ENCODE measurements around the gene CGB8. TPM values are rescaled to one million over a fixed set of nuclear protein-coding genes. Genes with fewer than 3 reads are reported as not detected.
"Not testable (repeated sequence)": the region's sequence is repeated elsewhere in the genome, so short reads cannot be mapped to it uniquely, and the experiment has no call there.

Gene CGB8
- total and polyA plus RNA-seq, 2 experiments from 2014 or later = 0.50 to 0.53 TPM

GRCh38 chr19:49057636-49058234, 8.8 kb upstream of the CGB8 start, which contains the start of gene CGB7:
Gene CGB7 (minus strand): TSS chr19:49057749. CDS start chr19:49055375, 2,374 bp downstream.
- Histone ChIP-seq H3K79me2 (no peaks in the 10 kb centered on the region), H3K4me1 (ENCODE audit: insufficient read depth) (peaks cover 17% of the 10 kb centered on the region), H3K27me3 (peaks cover 9% of the 10 kb centered on the region), H4K20me1 (ENCODE audit: insufficient read depth, poor library complexity, severe bottlenecking) (no peaks in the 10 kb centered on the region), H3K4me2 (peak within 1 kb of the TSS; percentile 99), H3K27ac (no peak within 1 kb of the TSS), H3K9me2 (replicated peaks; ENCODE audit: insufficient read depth) (no peaks in the 10 kb centered on the region), H3K36me3 (replicated peaks; ENCODE audit: insufficient read depth, low read depth) (no peaks in the 10 kb centered on the region), H2AFZ (no peak within 1 kb of the TSS), H3K4me3 (peak within 1 kb of the TSS; percentile 36), H3K9me3 (ENCODE audit: low read depth) (no peaks in the 10 kb centered on the region)
- peak; percentile 78 for DNase-seq (ENCODE audit: low spot score)
- TF ChIP-seq CTCF (IDR thresholded peaks at IDR 0.05; ENCODE audit: poor library complexity) = no peak
- TF ChIP-seq EZH2phosphoT487 (IDR thresholded peaks at IDR 0.05; ENCODE audit: low read depth, severe bottlenecking, unreplicated experiment) = no peak
- TF ChIP-seq EZH2 (IDR thresholded peaks at IDR 0.05; ENCODE audit: borderline replicate concordance) = no peak
- 16% methylated on average over 34 of the region's 38 CpGs for WGBS (ENCODE audit: low lambda C conversion rate, missing lambda C conversion rate)

DNA sequence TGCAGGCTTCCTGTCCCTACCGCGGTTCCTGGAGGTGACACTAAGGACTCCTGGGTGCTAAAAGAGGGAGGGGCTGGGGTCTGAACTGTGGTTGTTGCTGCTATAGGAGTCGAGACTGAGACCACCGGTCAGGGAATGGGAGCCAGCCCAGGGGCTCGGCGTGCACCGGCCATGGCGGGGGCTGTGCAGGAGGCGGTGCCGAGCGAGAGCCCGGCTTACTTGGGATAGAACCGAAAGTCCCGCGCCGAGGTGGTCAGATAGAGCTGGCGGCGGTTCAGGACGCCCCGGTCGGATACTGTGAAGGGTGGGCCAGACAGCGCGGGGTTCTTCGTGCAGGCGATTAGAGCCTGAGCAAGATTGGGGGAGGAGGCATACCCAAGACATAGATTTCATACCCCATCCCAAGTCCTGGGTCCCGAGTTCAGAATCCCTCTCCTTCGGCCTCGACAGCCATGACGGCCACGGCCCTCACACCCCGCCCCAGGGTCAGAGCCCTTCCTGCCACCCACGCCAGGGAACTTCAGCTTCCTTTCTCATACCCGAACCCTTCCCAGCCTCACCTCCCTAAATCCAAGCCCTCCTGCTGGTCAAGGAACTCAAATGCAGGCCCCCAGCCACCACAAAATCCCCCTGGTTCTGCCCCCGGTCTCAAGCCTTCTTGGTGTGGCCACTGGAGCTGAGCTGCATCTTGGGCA, 8.1 kb upstream of the CGB8 start:
- not testable (repeated sequence) for H3K9me3 ChIP-seq (ENCODE audit: low read depth); H4K20me1 ChIP-seq (ENCODE audit: insufficient read depth, poor library complexity, severe bottlenecking); H3K9me2 ChIP-seq (replicated peaks; ENCODE audit: insufficient read depth); H3K4me3 ChIP-seq; DNase-seq (ENCODE audit: low spot score); H3K79me2 ChIP-seq; H2AFZ ChIP-seq; H3K27me3 ChIP-seq; H3K27ac ChIP-seq; H3K36me3 ChIP-seq (replicated peaks; ENCODE audit: insufficient read depth, low read depth)
- peaks cover 17% of the 10 kb centered on the region for H3K4me1 ChIP-seq (ENCODE audit: insufficient read depth)
- 37% methylated on average over 34 of the region's 34 CpGs for WGBS (ENCODE audit: low lambda C conversion rate, missing lambda C conversion rate)
- peak overlapping the region; percentile 99 for H3K4me2 ChIP-seq

GRCh38 chr19:49056101-49056901, 7.4 kb upstream of the CGB8 start:
- H3K27ac ChIP-seq = no peak overlapping the region
- H3K9me2 ChIP-seq (replicated peaks; ENCODE audit: insufficient read depth) = no peaks in the 10 kb centered on the region
- H3K79me2 ChIP-seq = no peaks in the 10 kb centered on the region
- H4K20me1 ChIP-seq (ENCODE audit: insufficient read depth, poor library complexity, severe bottlenecking) = no peaks in the 10 kb centered on the region
- H3K4me1 ChIP-seq (ENCODE audit: insufficient read depth) = peaks cover 17% of the 10 kb centered on the region
- H3K9me3 ChIP-seq (ENCODE audit: low read depth) = no peaks in the 10 kb centered on the region
- H3K4me2 ChIP-seq = peak overlapping the region; percentile 99
- no peaks in the 10 kb centered on the region for H3K36me3 ChIP-seq (replicated peaks; ENCODE audit: insufficient read depth, low read depth)
- DNase-seq (ENCODE audit: low spot score) = peak; percentile 74
- TF ChIP-seq CTCF (IDR thresholded peaks at IDR 0.05; ENCODE audit: poor library complexity) (peak; percentile 40), EZH2phosphoT487 (IDR thresholded peaks at IDR 0.05; ENCODE audit: low read depth, severe bottlenecking, unreplicated experiment) (no peak), EZH2 (IDR thresholded peaks at IDR 0.05; ENCODE audit: borderline replicate concordance) (no peak)
- H3K4me3 ChIP-seq = peak overlapping the region; percentile 65
- H3K27me3 ChIP-seq = peaks cover 9% of the 10 kb centered on the region
- WGBS (ENCODE audit: low lambda C conversion rate, missing lambda C conversion rate) = 4% methylated on average over 63 of the region's 63 CpGs
- peak overlapping the region; percentile 94 for H2AFZ ChIP-seq

DNA sequence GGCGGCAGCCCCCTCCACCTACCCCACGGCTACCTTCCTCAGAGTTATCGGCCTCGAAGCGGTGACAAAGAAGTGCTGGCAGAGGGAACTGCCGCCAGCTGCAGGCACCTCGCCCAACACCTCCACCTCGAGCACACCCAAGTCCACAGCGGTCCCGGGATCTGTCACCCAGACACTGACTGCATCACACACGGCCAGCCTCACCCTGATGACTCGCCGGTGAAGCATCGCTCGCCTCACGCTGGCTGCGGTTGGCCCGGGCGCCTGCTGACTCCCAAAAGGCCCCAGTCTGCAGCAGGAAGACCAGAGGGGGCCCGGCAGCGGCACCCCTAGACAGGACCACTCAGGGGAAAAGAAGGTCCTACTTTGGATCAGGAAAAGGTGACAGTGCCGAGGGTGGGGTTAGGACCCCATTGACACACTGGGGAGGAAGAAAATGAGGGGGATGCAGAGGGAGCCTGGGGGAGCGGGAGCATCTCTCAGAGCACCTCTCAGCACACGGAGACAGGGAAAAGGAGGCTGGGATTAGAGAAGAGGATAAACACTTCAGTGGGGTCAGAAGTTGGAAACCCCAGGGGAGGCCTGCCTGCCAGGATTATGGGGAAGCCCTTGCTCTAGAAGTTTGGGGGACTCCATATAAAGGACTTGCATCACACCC, 1.6 kb upstream of the CGB8 start:
- H3K27me3 ChIP-seq; H3K79me2 ChIP-seq; H4K20me1 ChIP-seq (ENCODE audit: insufficient read depth, poor library complexity, severe bottlenecking); H3K9me3 ChIP-seq (ENCODE audit: low read depth); H3K4me1 ChIP-seq (ENCODE audit: insufficient read depth); H3K4me3 ChIP-seq; H3K36me3 ChIP-seq (replicated peaks; ENCODE audit: insufficient read depth, low read depth); H2AFZ ChIP-seq; H3K9me2 ChIP-seq (replicated peaks; ENCODE audit: insufficient read depth); H3K4me2 ChIP-seq; H3K27ac ChIP-seq; DNase-seq (ENCODE audit: low spot score): not testable (repeated sequence)
- WGBS (ENCODE audit: low lambda C conversion rate, missing lambda C conversion rate) = 75% methylated on average over 24 of the region's 24 CpGs

DNA sequence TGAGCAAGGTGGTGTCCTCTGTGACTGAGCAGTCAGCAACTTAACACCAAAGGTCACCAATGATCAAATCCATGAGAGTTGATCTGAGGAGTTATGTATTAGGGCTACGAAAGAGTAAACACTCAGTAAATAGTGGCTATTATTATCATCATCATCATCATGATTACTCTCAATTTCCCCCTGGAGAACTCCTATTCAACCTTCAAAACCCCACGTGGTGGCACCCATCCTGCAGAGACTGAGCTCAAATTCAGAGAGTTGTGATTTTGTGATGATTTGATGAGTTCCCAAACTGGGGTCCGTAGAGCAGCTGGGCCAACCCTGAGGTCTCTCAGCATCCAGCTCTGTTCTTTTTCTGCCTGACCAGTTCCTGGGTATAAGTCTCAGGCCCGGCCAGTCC, 923 bp upstream of the CGB8 start:
- not testable (repeated sequence) for H3K79me2 ChIP-seq; H4K20me1 ChIP-seq (ENCODE audit: insufficient read depth, poor library complexity, severe bottlenecking); DNase-seq (ENCODE audit: low spot score); H3K4me1 ChIP-seq (ENCODE audit: insufficient read depth); H3K4me3 ChIP-seq; H2AFZ ChIP-seq; H3K27ac ChIP-seq; H3K4me2 ChIP-seq; H3K9me2 ChIP-seq (replicated peaks; ENCODE audit: insufficient read depth); H3K36me3 ChIP-seq (replicated peaks; ENCODE audit: insufficient read depth, low read depth); H3K9me3 ChIP-seq (ENCODE audit: low read depth); H3K27me3 ChIP-seq
- 70% methylated on average over 2 of the region's 4 CpGs for WGBS (ENCODE audit: low lambda C conversion rate, missing lambda C conversion rate)

GRCh38 chr19:49043548-49043947, 5.4 kb downstream of the CGB8 start, which contains the start of gene CGB5:
Gene CGB5 (plus strand): TSS chr19:49043848. CDS start chr19:49044210, 362 bp downstream.
- DNase-seq (ENCODE audit: low spot score); H3K79me2 ChIP-seq; H3K4me1 ChIP-seq (ENCODE audit: insufficient read depth); H3K9me3 ChIP-seq (ENCODE audit: low read depth); H3K27me3 ChIP-seq; H3K36me3 ChIP-seq (replicated peaks; ENCODE audit: insufficient read depth, low read depth); H2AFZ ChIP-seq; H3K27ac ChIP-seq; H4K20me1 ChIP-seq (ENCODE audit: insufficient read depth, poor library complexity, severe bottlenecking); H3K4me3 ChIP-seq; H3K9me2 ChIP-seq (replicated peaks; ENCODE audit: insufficient read depth); H3K4me2 ChIP-seq: not testable (repeated sequence)
- 78% methylated on average over 13 of the region's 15 CpGs for WGBS (ENCODE audit: low lambda C conversion rate, missing lambda C conversion rate)

All from hepatocyte (in vitro differentiated cells).